GM18505 (cell line): ENCODE data around the gene RFWD3.

Experiments used
- ATAC-seq: cut with Tn5 transposase; IDR thresholded peaks from one replicate; pipeline ENCODE4 v1.9.1; 2021; ENCODE audit not compliant: unreplicated experiment
- POLR2A ChIP-seq: IDR thresholded peaks from 4 replicates; pipeline ENCODE4 v1.6.1; 2011; ENCODE audit warnings: borderline replicate concordance; ENCODE audit not compliant: insufficient read depth, insufficient read length; ENCODE audit errors: extremely low read depth

The RFWD3 gene

GRCh38 chr16:74592847-74593246, 73.8 kb downstream of the RFWD3 start:
- ATAC-seq: no peak
- no peak for TF ChIP-seq POLR2A

- TF ChIP-seq POLR2A: no peak
- no peak for ATAC-seq
These were observed 74.6 kb downstream of the RFWD3 start for GRCh38 chr16:74591876-74592650.

- ATAC-seq: no peak
These were observed 79.7 kb downstream of the RFWD3 start for GRCh38 chr16:74586948-74587347.

GRCh38 chr16:74585846-74586443, 80.7 kb downstream of the RFWD3 start:
- TF ChIP-seq POLR2A: no peak
- ATAC-seq: no peak

More at GRCh38 chr16:74586948-74587347, 79.7 kb downstream of the RFWD3 start:
- TF ChIP-seq POLR2A: no peak

GRCh38 chr16:74583926-74584666, 82.6 kb downstream of the RFWD3 start:
- ATAC-seq: no peak
- no peak for TF ChIP-seq POLR2A

- TF ChIP-seq POLR2A: no peak
- ATAC-seq: no peak
These were observed 83.7 kb downstream of the RFWD3 start for GRCh38 chr16:74582970-74583369.

GRCh38 chr16:74580833-74581232, 85.8 kb downstream of the RFWD3 start:
- TF ChIP-seq POLR2A: no peak
- ATAC-seq: peak; percentile 53

GRCh38 chr16:74578838-74579237, 87.8 kb downstream of the RFWD3 start:
- ATAC-seq: no peak
- no peak for TF ChIP-seq POLR2A

GRCh38 chr16:74578433-74578832, 88.2 kb downstream of the RFWD3 start:
- ATAC-seq: no peak
- TF ChIP-seq POLR2A: no peak

- ATAC-seq: no peak
- no peak for TF ChIP-seq POLR2A
These were observed 88.8 kb downstream of the RFWD3 start for GRCh38 chr16:74577882-74578366.

- ATAC-seq: no peak
- TF ChIP-seq POLR2A: no peak
These were observed 90.7 kb downstream of the RFWD3 start for GRCh38 chr16:74575807-74576643.

- TF ChIP-seq POLR2A: no peak
These were observed 91.4 kb downstream of the RFWD3 start for GRCh38 chr16:74575175-74575806.

More at GRCh38 chr16:74575175-74575806, 91.4 kb downstream of the RFWD3 start:
- no peak for ATAC-seq
